ENCODE data around the gene NAB1. TPM values are rescaled to one million over a fixed set of nuclear protein-coding genes. Genes with fewer than 3 reads are reported as not detected.
"Not testable (repeated sequence)": the region's sequence is repeated elsewhere in the genome, so short reads cannot be mapped to it uniquely, and the experiment has no call there.

Gene NAB1
- total and polyA plus RNA-seq, 9 donors: 44.0 to 76.7 (median 58.1) TPM

GRCh38 chr2:190610528-190610927 lies 38.4 kb upstream of the NAB1 start:
- no CpG with 5 or more reads among the region's 2 CpGs for WGBS (ENCODE audit: insufficient coverage)
- H3K36me3 ChIP-seq (ENCODE audit: control insufficient read depth, insufficient read depth, low read length); DNase-seq; H3K27ac ChIP-seq (ENCODE audit: low read length); H3K4me3 ChIP-seq (ENCODE audit: low read length); H3K9me3 ChIP-seq (replicated peaks; ENCODE audit: control insufficient read depth, low read depth, low read length); H3K27me3 ChIP-seq (ENCODE audit: control insufficient read depth, insufficient read depth, low read length); H3K4me1 ChIP-seq (ENCODE audit: control insufficient read depth, insufficient read depth, low read length): not testable (repeated sequence)

GRCh38 chr2:190615555-190616200 lies 33.2 kb upstream of the NAB1 start:
- Histone ChIP-seq H3K27ac (ENCODE audit: low read length) (no peak overlapping the region), H3K4me1 (ENCODE audit: control insufficient read depth, insufficient read depth, low read length) (peaks cover 4% of the 10 kb centered on the region), H3K9me3 (replicated peaks; ENCODE audit: control insufficient read depth, low read depth, low read length) (no peaks in the 10 kb centered on the region), H3K36me3 (ENCODE audit: control insufficient read depth, insufficient read depth, low read length) (no peaks in the 10 kb centered on the region), H3K4me3 (ENCODE audit: low read length) (no peak overlapping the region), H3K27me3 (ENCODE audit: control insufficient read depth, insufficient read depth, low read length) (no peaks in the 10 kb centered on the region)
- no CpG with 5 or more reads among the region's 3 CpGs for WGBS (ENCODE audit: insufficient coverage)
- DNase-seq: no peak

GRCh38 chr2:190618030-190618429 lies 30.9 kb upstream of the NAB1 start:
- Histone ChIP-seq H3K36me3 (ENCODE audit: control insufficient read depth, insufficient read depth, low read length) (no peaks in the 10 kb centered on the region), H3K27me3 (ENCODE audit: control insufficient read depth, insufficient read depth, low read length) (no peaks in the 10 kb centered on the region), H3K27ac (ENCODE audit: low read length) (no peak overlapping the region), H3K4me1 (ENCODE audit: control insufficient read depth, insufficient read depth, low read length) (peaks cover 4% of the 10 kb centered on the region), H3K4me3 (ENCODE audit: low read length) (no peak overlapping the region), H3K9me3 (replicated peaks; ENCODE audit: control insufficient read depth, low read depth, low read length) (no peaks in the 10 kb centered on the region)
- no peak for DNase-seq
- 80% methylated on average over 1 of the region's 3 CpGs for WGBS (ENCODE audit: insufficient coverage)

GRCh38 chr2:190625691-190626090 lies 23.2 kb upstream of the NAB1 start:
- peaks cover 5% of the 10 kb centered on the region for H3K9me3 ChIP-seq (replicated peaks; ENCODE audit: control insufficient read depth, low read depth, low read length)
- no peak overlapping the region for H3K27ac ChIP-seq (ENCODE audit: low read length)
- H3K27me3 ChIP-seq (ENCODE audit: control insufficient read depth, insufficient read depth, low read length): no peaks in the 10 kb centered on the region
- no peak overlapping the region for H3K4me3 ChIP-seq (ENCODE audit: low read length)
- peaks cover 25% of the 10 kb centered on the region for H3K4me1 ChIP-seq (ENCODE audit: control insufficient read depth, insufficient read depth, low read length)
- H3K36me3 ChIP-seq (ENCODE audit: control insufficient read depth, insufficient read depth, low read length): no peaks in the 10 kb centered on the region
- DNase-seq: no peak

GRCh38 chr2:190626641-190627210 lies 22.2 kb upstream of the NAB1 start:
- Histone ChIP-seq H3K9me3 (replicated peaks; ENCODE audit: control insufficient read depth, low read depth, low read length) (peaks cover 5% of the 10 kb centered on the region), H3K4me3 (ENCODE audit: low read length) (no peak overlapping the region), H3K4me1 (ENCODE audit: control insufficient read depth, insufficient read depth, low read length) (peaks cover 25% of the 10 kb centered on the region), H3K27ac (ENCODE audit: low read length) (peak overlapping the region; percentile 97), H3K36me3 (ENCODE audit: control insufficient read depth, insufficient read depth, low read length) (no peaks in the 10 kb centered on the region), H3K27me3 (ENCODE audit: control insufficient read depth, insufficient read depth, low read length) (no peaks in the 10 kb centered on the region)
- DNase-seq: peak; percentile 66
- WGBS (ENCODE audit: insufficient coverage): 78% methylated on average over 3 of the region's 7 CpGs

- no peaks in the 10 kb centered on the region for H3K36me3 ChIP-seq (ENCODE audit: control insufficient read depth, insufficient read depth, low read length)
- peak; percentile 89 for DNase-seq
- 0% methylated on average over 20 of the region's 23 CpGs for whole genome bisulfite sequencing (ENCODE audit: insufficient coverage)
- H3K4me1 ChIP-seq (ENCODE audit: control insufficient read depth, insufficient read depth, low read length): peaks cover 25% of the 10 kb centered on the region
- H3K27ac ChIP-seq (ENCODE audit: low read length): peak overlapping the region; percentile 97
- peak overlapping the region; percentile 41 for H3K4me3 ChIP-seq (ENCODE audit: low read length)
- no peaks in the 10 kb centered on the region for H3K27me3 ChIP-seq (ENCODE audit: control insufficient read depth, insufficient read depth, low read length)
- H3K9me3 ChIP-seq (replicated peaks; ENCODE audit: control insufficient read depth, low read depth, low read length): peaks cover 5% of the 10 kb centered on the region
These were observed 21.2 kb upstream of the NAB1 start for GRCh38 chr2:190627448-190628412.

- Histone ChIP-seq H3K4me3 (ENCODE audit: low read length) (peak overlapping the region; percentile 41), H3K4me1 (ENCODE audit: control insufficient read depth, insufficient read depth, low read length) (peaks cover 25% of the 10 kb centered on the region), H3K36me3 (ENCODE audit: control insufficient read depth, insufficient read depth, low read length) (no peaks in the 10 kb centered on the region), H3K27ac (ENCODE audit: low read length) (peak overlapping the region; percentile 97), H3K9me3 (replicated peaks; ENCODE audit: control insufficient read depth, low read depth, low read length) (peaks cover 5% of the 10 kb centered on the region), H3K27me3 (ENCODE audit: control insufficient read depth, insufficient read depth, low read length) (no peaks in the 10 kb centered on the region)
- WGBS (ENCODE audit: insufficient coverage): 4% methylated on average over 4 of the region's 7 CpGs
- DNase-seq: peak; percentile 95
These were observed 20.1 kb upstream of the NAB1 start for GRCh38 chr2:190628591-190629319.

- no peaks in the 10 kb centered on the region for H3K27me3 ChIP-seq (ENCODE audit: control insufficient read depth, insufficient read depth, low read length)
- H3K27ac ChIP-seq (ENCODE audit: low read length): no peak overlapping the region
- no peaks in the 10 kb centered on the region for H3K9me3 ChIP-seq (replicated peaks; ENCODE audit: control insufficient read depth, low read depth, low read length)
- peaks cover 16% of the 10 kb centered on the region for H3K4me1 ChIP-seq (ENCODE audit: control insufficient read depth, insufficient read depth, low read length)
- WGBS (ENCODE audit: insufficient coverage): no CpG with 5 or more reads among the region's 3 CpGs
- H3K36me3 ChIP-seq (ENCODE audit: control insufficient read depth, insufficient read depth, low read length): no peaks in the 10 kb centered on the region
- DNase-seq: no peak
- no peak overlapping the region for H3K4me3 ChIP-seq (ENCODE audit: low read length)
These were observed 14.5 kb upstream of the NAB1 start for GRCh38 chr2:190634381-190634780.

GRCh38 chr2:190635781-190636180 lies 13.1 kb upstream of the NAB1 start:
- Histone ChIP-seq H3K27ac (ENCODE audit: low read length) (no peak overlapping the region), H3K4me3 (ENCODE audit: low read length) (no peak overlapping the region), H3K36me3 (ENCODE audit: control insufficient read depth, insufficient read depth, low read length) (no peaks in the 10 kb centered on the region), H3K27me3 (ENCODE audit: control insufficient read depth, insufficient read depth, low read length) (no peaks in the 10 kb centered on the region), H3K9me3 (replicated peaks; ENCODE audit: control insufficient read depth, low read depth, low read length) (no peaks in the 10 kb centered on the region), H3K4me1 (ENCODE audit: control insufficient read depth, insufficient read depth, low read length) (peaks cover 9% of the 10 kb centered on the region)
- DNase-seq: no peak
- no CpG with 5 or more reads among the region's 4 CpGs for WGBS (ENCODE audit: insufficient coverage)

- no CpG with 5 or more reads among the region's 3 CpGs for WGBS (ENCODE audit: insufficient coverage)
- DNase-seq: peak; percentile 63
- H3K4me1 ChIP-seq (ENCODE audit: control insufficient read depth, insufficient read depth, low read length): peaks cover 9% of the 10 kb centered on the region
These were observed 12.5 kb upstream of the NAB1 start for GRCh38 chr2:190636361-190636760.

More at GRCh38 chr2:190636361-190636760, 12.5 kb upstream of the NAB1 start:
- Histone ChIP-seq H3K27ac (ENCODE audit: low read length) (no peak overlapping the region), H3K36me3 (ENCODE audit: control insufficient read depth, insufficient read depth, low read length) (no peaks in the 10 kb centered on the region), H3K27me3 (ENCODE audit: control insufficient read depth, insufficient read depth, low read length) (no peaks in the 10 kb centered on the region), H3K9me3 (replicated peaks; ENCODE audit: control insufficient read depth, low read depth, low read length) (no peaks in the 10 kb centered on the region), H3K4me3 (ENCODE audit: low read length) (no peak overlapping the region)

All from muscle of leg (tissue), 11 donors.